ENCODE results near the gene NPHP4.

Gene NPHP4

DNA sequence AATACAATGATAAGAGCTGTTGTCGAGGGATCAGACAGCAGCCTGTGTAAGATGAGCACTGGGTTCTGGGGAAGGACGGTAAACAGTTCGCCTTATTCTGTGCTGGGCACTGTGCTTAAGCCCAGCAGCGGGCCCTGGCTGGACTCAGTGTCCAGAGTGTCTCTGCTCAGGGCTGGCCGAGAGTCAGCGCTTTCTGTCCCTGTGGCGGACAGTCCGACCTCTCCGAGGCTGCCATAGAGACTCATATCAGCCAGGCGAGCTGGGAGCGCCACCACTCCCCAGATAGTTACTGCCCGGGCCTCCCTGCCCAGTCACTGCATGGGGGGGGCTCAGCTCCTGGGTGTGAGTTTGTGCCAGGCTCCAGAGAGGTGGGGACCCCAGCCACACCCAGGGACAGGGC, 14.7 kb upstream of the NPHP4 start:
- no peak for TF ChIP-seq PPARA (CRISPR knock-in tag; IDR thresholded peaks at IDR 0.05; ENCODE audit: borderline replicate concordance)
- no peak for TF ChIP-seq TCF4 (CRISPR knock-in tag; IDR thresholded peaks at IDR 0.05; ENCODE audit: borderline replicate concordance)
- TF ChIP-seq, protein P1, sequence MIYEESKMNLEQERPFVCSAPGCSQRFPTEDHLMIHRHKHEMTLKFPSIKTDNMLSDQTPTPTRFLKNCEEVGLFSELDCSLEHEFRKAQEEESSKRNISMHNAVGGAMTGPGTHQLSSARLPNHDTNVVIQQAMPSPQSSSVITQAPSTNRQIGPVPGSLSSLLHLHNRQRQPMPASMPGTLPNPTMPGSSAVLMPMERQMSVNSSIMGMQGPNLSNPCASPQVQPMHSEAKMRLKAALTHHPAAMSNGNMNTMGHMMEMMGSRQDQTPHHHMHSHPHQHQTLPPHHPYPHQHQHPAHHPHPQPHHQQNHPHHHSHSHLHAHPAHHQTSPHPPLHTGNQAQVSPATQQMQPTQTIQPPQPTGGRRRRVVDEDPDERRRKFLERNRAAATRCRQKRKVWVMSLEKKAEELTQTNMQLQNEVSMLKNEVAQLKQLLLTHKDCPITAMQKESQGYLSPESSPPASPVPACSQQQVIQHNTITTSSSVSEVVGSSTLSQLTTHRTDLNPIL (CRISPR knock-in tag; IDR thresholded peaks at IDR 0.05; ENCODE audit: low read depth) = no peak
- no peak for TF ChIP-seq ZNF8 (CRISPR knock-in tag; IDR thresholded peaks at IDR 0.05)
- TF ChIP-seq CSDC2 (CRISPR knock-in tag; IDR thresholded peaks at IDR 0.05) = no peak
- no peak for TF ChIP-seq ZFP3 (CRISPR knock-in tag; IDR thresholded peaks at IDR 0.05)

GRCh38 chr1:6005276-6005917, 13.2 kb upstream of the NPHP4 start:
- ATAC-seq = no peak

More for the DNA sequence above, 14.7 kb upstream of the NPHP4 start:
- no peak for ATAC-seq

GRCh38 chr1:6004412-6005123, 12.3 kb upstream of the NPHP4 start:
- no peak for ATAC-seq

More at GRCh38 chr1:6005276-6005917, 13.2 kb upstream of the NPHP4 start:
- TF ChIP-seq ZC3H10 (CRISPR knock-in tag; IDR thresholded peaks at IDR 0.05) = no peak
- TF ChIP-seq GLIS3 (CRISPR knock-in tag; IDR thresholded peaks at IDR 0.05) = no peak
- TF ChIP-seq ZNF70 (CRISPR knock-in tag; IDR thresholded peaks at IDR 0.05) = no peak
- TF ChIP-seq TCF4 (CRISPR knock-in tag; IDR thresholded peaks at IDR 0.05; ENCODE audit: borderline replicate concordance) = no peak
- TF ChIP-seq ARNTL (CRISPR knock-in tag; IDR thresholded peaks at IDR 0.05; ENCODE audit: borderline replicate concordance, low read depth) = no peak
- no peak for TF ChIP-seq CSRNP3 (CRISPR knock-in tag; IDR thresholded peaks at IDR 0.05)
- no peak for TF ChIP-seq TOX (CRISPR knock-in tag; IDR thresholded peaks at IDR 0.05; ENCODE audit: borderline replicate concordance)
- no peak for TF ChIP-seq ZNF565 (CRISPR knock-in tag; conservative IDR thresholded peaks at IDR 0.05; ENCODE audit: low read depth)
- TF ChIP-seq CSDC2 (CRISPR knock-in tag; IDR thresholded peaks at IDR 0.05) = no peak
- TF ChIP-seq ZFP30 (CRISPR knock-in tag; IDR thresholded peaks at IDR 0.05) = no peak
- TF ChIP-seq ZNF8 (CRISPR knock-in tag; IDR thresholded peaks at IDR 0.05) = no peak
- no peak for TF ChIP-seq ISL1 (CRISPR knock-in tag; IDR thresholded peaks at IDR 0.05)
- no peak for TF ChIP-seq ESRRG (CRISPR knock-in tag; IDR thresholded peaks at IDR 0.05)
- TF ChIP-seq, protein P2, sequence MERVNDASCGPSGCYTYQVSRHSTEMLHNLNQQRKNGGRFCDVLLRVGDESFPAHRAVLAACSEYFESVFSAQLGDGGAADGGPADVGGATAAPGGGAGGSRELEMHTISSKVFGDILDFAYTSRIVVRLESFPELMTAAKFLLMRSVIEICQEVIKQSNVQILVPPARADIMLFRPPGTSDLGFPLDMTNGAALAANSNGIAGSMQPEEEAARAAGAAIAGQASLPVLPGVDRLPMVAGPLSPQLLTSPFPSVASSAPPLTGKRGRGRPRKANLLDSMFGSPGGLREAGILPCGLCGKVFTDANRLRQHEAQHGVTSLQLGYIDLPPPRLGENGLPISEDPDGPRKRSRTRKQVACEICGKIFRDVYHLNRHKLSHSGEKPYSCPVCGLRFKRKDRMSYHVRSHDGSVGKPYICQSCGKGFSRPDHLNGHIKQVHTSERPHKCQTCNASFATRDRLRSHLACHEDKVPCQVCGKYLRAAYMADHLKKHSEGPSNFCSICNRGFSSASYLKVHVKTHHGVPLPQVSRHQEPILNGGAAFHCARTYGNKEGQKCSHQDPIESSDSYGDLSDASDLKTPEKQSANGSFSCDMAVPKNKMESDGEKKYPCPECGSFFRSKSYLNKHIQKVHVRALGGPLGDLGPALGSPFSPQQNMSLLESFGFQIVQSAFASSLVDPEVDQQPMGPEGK (CRISPR knock-in tag; IDR thresholded peaks at IDR 0.05; ENCODE audit: borderline replicate concordance) = no peak
- no peak for TF ChIP-seq PPARA (CRISPR knock-in tag; IDR thresholded peaks at IDR 0.05; ENCODE audit: borderline replicate concordance)

More at GRCh38 chr1:6004412-6005123, 12.3 kb upstream of the NPHP4 start:
- TF ChIP-seq POU6F1 (CRISPR knock-in tag; IDR thresholded peaks at IDR 0.05; ENCODE audit: borderline replicate concordance, low read depth) (no peak), ISL1 (CRISPR knock-in tag; IDR thresholded peaks at IDR 0.05) (no peak), GLIS3 (CRISPR knock-in tag; IDR thresholded peaks at IDR 0.05) (no peak), RARB (CRISPR knock-in tag; IDR thresholded peaks at IDR 0.05) (no peak), PPARA (CRISPR knock-in tag; IDR thresholded peaks at IDR 0.05; ENCODE audit: borderline replicate concordance) (no peak), TCF4 (CRISPR knock-in tag; IDR thresholded peaks at IDR 0.05; ENCODE audit: borderline replicate concordance) (no peak), ZNF8 (CRISPR knock-in tag; IDR thresholded peaks at IDR 0.05) (no peak), ARNTL (CRISPR knock-in tag; IDR thresholded peaks at IDR 0.05; ENCODE audit: borderline replicate concordance, low read depth) (no peak)
